PC-3 (cell line): ENCODE results near the gene DCANP1. TPM values are rescaled to one million over a fixed set of nuclear protein-coding genes. Genes with fewer than 3 reads are reported as not detected.

Experiments
- ATAC-seq: fragments of 200-7000 bp; cut with Tn5 transposase; 2 replicates; pipeline ENCODE4 v1.9.1; 2020; ENCODE audit warnings: mild to moderate bottlenecking, moderate library complexity
- BruUV-seq: library from RNA; stranded (reverse); fragments of 400-500 nt; replicated peaks from 2 replicates; lab custom pipeline; 2021; lab: Mats Ljungman, UMichigan
- CTCF ChIA-PET: fragments of 300-600 bp; sonication (Branson Sonifier 250); formaldehyde crosslinking; loops from one replicate; lab custom pipeline; 2022; ENCODE audit warnings: antibody characterized with exemption; lab: Charles Lee
- POLR2A ChIA-PET: fragments of 300-600 bp; sonication (Branson Sonifier 250); formaldehyde crosslinking; loops from one replicate; lab custom pipeline; 2022; ENCODE audit warnings: antibody characterized with exemption; ENCODE audit not compliant: unreplicated experiment; lab: Charles Lee
- DNase-seq: peaks from one replicate; pipeline ENCODE4 v3.0.0-alpha.2; 2015
- H2AFZ ChIP-seq: fragments of 300-600 bp; sonication (generic); 2 replicates; pipeline ENCODE4 v1.6.0; 2016; ENCODE audit warnings: antibody characterized with exemption, low read length
- H3F3A ChIP-seq: fragments of 300-600 bp; sonication (generic); one replicate; pipeline ENCODE4 v1.6.0; 2017; ENCODE audit warnings: antibody characterized with exemption, low read length, control low read depth, mild to moderate bottlenecking; ENCODE audit not compliant: unreplicated experiment
- H3K27ac ChIP-seq: fragments of 300-600 bp; sonication (generic); 2 replicates; pipeline ENCODE4 v1.5.1; 2016; ENCODE audit warnings: mild to moderate bottlenecking, low read length
- H3K27me3 ChIP-seq: fragments of 300-600 bp; sonication (generic); 2 replicates; pipeline ENCODE4 v1.6.1; 2016; ENCODE audit warnings: low read length, mixed read lengths
- H3K36me3 ChIP-seq: fragments of 300-600 bp; sonication (generic); 2 replicates; pipeline ENCODE4 v1.6.1; 2016; ENCODE audit warnings: low read depth, mixed run types, low read length, mixed read lengths
- H3K4me1 ChIP-seq: fragments of 300-600 bp; sonication (generic); 2 replicates; pipeline ENCODE4 v1.5.1; 2016; ENCODE audit warnings: low read length; ENCODE audit not compliant: insufficient read depth
- H3K4me2 ChIP-seq: fragments of 300-600 bp; sonication (generic); 2 replicates; pipeline ENCODE4 v1.6.0; 2016; ENCODE audit warnings: low read length
- H3K4me3 ChIP-seq: fragments of 300-600 bp; sonication (generic); 2 replicates; pipeline ENCODE4 v1.5.1; 2016; ENCODE audit warnings: mild to moderate bottlenecking, low read length, mixed read lengths
- H3K79me2 ChIP-seq: fragments of 300-600 bp; sonication (generic); 2 replicates; pipeline ENCODE4 v1.6.1; 2017; ENCODE audit warnings: low read length, mixed read lengths
- H3K9ac ChIP-seq: fragments of 300-600 bp; sonication (generic); 2 replicates; pipeline ENCODE4 v1.6.0; 2016; ENCODE audit warnings: mild to moderate bottlenecking, low read length
- H3K9me2 ChIP-seq: fragments of 300-600 bp; sonication (generic); replicated peaks from 2 replicates; pipeline ENCODE4 v1.6.1; 2016; ENCODE audit warnings: mixed run types, low read length, mixed read lengths
- H3K9me3 ChIP-seq: fragments of 300-600 bp; sonication (generic); 2 replicates; pipeline ENCODE4 v1.6.1; 2016; ENCODE audit warnings: low read length, mixed read lengths
- H4K20me1 ChIP-seq: fragments of 300-600 bp; sonication (generic); 2 replicates; pipeline ENCODE4 v1.6.1; 2016; ENCODE audit warnings: low read length, mixed read lengths
- CTCF ChIP-seq: fragments of 300-600 bp; sonication (generic); conservative IDR thresholded peaks from 2 replicates; pipeline ENCODE4 v1.5.1; 2017; ENCODE audit warnings: antibody characterized with exemption, low read depth, mild to moderate bottlenecking, low read length
- EZH2 ChIP-seq: fragments of 300-600 bp; sonication (generic); IDR thresholded peaks from one replicate; pipeline ENCODE4 v1.6.1; 2017; ENCODE audit warnings: antibody characterized with exemption, mild to moderate bottlenecking, low read length; ENCODE audit not compliant: unreplicated experiment
- EZH2phosphoT487 ChIP-seq: fragments of 300-600 bp; sonication (generic); IDR thresholded peaks from 2 replicates; pipeline ENCODE4 v1.6.1; 2018; ENCODE audit warnings: mild to moderate bottlenecking, antibody characterized with exemption, low read length, borderline replicate concordance
- intact Hi-C: fragments of 100-400 bp; cut with micrococcal nuclease; formaldehyde crosslinking; loops from 2 replicates; pipeline ENCODE4 v1.9.0; 2023
- total RNA-seq: library from RNA; depleted of rRNA; stranded (reverse); fragments of >200 nt; gene quantifications from 2 replicates; pipeline ENCODE4 v1.2.3, GENCODE V29; 2014

DCANP1 gene
- total RNA-seq, 1 experiment from 2014 or later, result not detected

GRCh38 chr5:135444360-135444759 lies 2.8 kb downstream of the DCANP1 start:
- Histone ChIP-seq H3K9me3 (no peaks in the 10 kb centered on the region), H3K4me2 (no peak overlapping the region), H4K20me1 (no peaks in the 10 kb centered on the region), H2AFZ (no peak overlapping the region), H3K36me3 (no peaks in the 10 kb centered on the region), H3K79me2 (no peaks in the 10 kb centered on the region), H3K4me1 (no peaks in the 10 kb centered on the region), H3K9me2 (no peaks in the 10 kb centered on the region), H3K9ac (no peak overlapping the region), H3K27ac (no peak overlapping the region), H3K4me3 (no peak overlapping the region), H3K27me3 (no peaks in the 10 kb centered on the region), H3F3A (no peaks in the 10 kb centered on the region)
- intact Hi-C loops, result no loop called here
- DNase-seq (no peak), ATAC-seq (no peak)
- CTCF ChIA-PET, result no interaction called here
- TF ChIP-seq EZH2phosphoT487, result no peak
- TF ChIP-seq EZH2, result no peak
- no peak for TF ChIP-seq CTCF
- POLR2A ChIA-PET, result no interaction called here
- no TSS peak for BruUV-seq

- H3K9me2 ChIP-seq, result no peaks in the 10 kb centered on the region
- POLR2A ChIA-PET, result no interaction called here
- no peak overlapping the region for H3K4me3 ChIP-seq
- no peaks in the 10 kb centered on the region for H4K20me1 ChIP-seq
- no TSS peak for BruUV-seq
- H3K4me1 ChIP-seq, result no peaks in the 10 kb centered on the region; the same call in 1 of the 2 replicates
- no peaks in the 10 kb centered on the region for H3K9me3 ChIP-seq
- no peak overlapping the region for H3K27ac ChIP-seq
- no peak for DNase-seq
- ATAC-seq, result no peak
- H3K27me3 ChIP-seq, result no peaks in the 10 kb centered on the region
- no peak overlapping the region for H3K4me2 ChIP-seq
- intact Hi-C loops, result no loop called here
- CTCF ChIA-PET, result no interaction called here
- no peaks in the 10 kb centered on the region for H3F3A ChIP-seq
- no peak for TF ChIP-seq EZH2
- no peak for TF ChIP-seq CTCF
- TF ChIP-seq EZH2phosphoT487, result no peak
- H3K36me3 ChIP-seq, result no peaks in the 10 kb centered on the region
- no peak overlapping the region for H2AFZ ChIP-seq
- no peak overlapping the region for H3K9ac ChIP-seq
- no peaks in the 10 kb centered on the region for H3K79me2 ChIP-seq
Measured at GRCh38 chr5:135443161-135443960, 3.8 kb downstream of the DCANP1 start.

DNA sequence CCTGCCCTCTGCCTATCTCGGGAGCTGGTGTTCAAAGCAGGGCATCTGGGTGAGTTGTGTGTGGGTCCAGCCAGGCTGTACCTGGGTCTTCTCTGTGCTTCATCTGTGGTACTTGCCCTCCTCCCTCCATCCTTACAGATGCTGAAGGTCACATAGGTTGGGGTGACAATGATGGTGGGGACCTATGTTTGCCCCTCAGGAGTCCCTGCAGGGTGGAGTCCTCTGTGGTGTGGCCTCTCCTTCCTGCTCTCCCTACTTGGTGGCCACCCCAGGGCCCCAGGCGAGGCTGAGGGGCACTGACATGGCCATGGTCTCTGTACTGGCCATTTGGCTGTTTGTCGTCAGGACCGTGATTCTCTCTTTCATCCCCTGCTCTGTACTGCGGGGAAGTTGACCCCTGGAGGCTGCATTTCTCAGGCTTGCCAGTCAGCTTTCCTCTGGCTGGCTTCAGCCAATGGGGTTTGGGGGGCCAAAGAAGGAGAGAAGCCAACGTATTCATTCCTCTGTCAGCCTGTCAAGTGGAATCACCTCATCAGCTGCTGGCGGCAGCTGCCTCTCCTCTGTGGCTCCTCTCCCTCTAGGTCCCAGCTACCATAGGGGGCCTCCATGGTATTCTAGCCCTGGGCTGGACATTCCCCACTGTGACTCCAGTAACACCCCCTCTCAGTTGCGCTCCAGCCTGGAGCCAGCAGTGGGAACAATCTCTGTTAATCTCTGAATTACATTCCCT lies 4.6 kb downstream of the DCANP1 start:
- TF ChIP-seq CTCF (no peak), EZH2phosphoT487 (no peak), EZH2 (no peak)
- CTCF ChIA-PET, result no interaction called here
- DNase-seq (no peak), ATAC-seq (no peak)
- no peaks in the 10 kb centered on the region for H3K27me3 ChIP-seq
- no peaks in the 10 kb centered on the region for H3K79me2 ChIP-seq
- no peaks in the 10 kb centered on the region for H4K20me1 ChIP-seq
- intact Hi-C loops, result no loop called here
- H3K36me3 ChIP-seq, result no peaks in the 10 kb centered on the region
- H3K4me2 ChIP-seq, result no peak overlapping the region
- no TSS peak for BruUV-seq
- POLR2A ChIA-PET, result no interaction called here
- no peaks in the 10 kb centered on the region for H3K9me3 ChIP-seq
- H3K9me2 ChIP-seq, result no peaks in the 10 kb centered on the region
- H3K27ac ChIP-seq, result no peak overlapping the region
- no peak overlapping the region for H3K9ac ChIP-seq
- H3K4me1 ChIP-seq, result peaks cover 4% of the 10 kb centered on the region
- no peak overlapping the region for H2AFZ ChIP-seq
- no peaks in the 10 kb centered on the region for H3F3A ChIP-seq
- no peak overlapping the region for H3K4me3 ChIP-seq
